Measurements from ENCODE around the gene THRB. TPM values are rescaled to one million over a fixed set of nuclear protein-coding genes. Genes with fewer than 3 reads are reported as not detected.

THRB gene
- total and polyA plus RNA-seq, 2 experiments from 2014 or later = 26.8 to 60.0 TPM

DNA sequence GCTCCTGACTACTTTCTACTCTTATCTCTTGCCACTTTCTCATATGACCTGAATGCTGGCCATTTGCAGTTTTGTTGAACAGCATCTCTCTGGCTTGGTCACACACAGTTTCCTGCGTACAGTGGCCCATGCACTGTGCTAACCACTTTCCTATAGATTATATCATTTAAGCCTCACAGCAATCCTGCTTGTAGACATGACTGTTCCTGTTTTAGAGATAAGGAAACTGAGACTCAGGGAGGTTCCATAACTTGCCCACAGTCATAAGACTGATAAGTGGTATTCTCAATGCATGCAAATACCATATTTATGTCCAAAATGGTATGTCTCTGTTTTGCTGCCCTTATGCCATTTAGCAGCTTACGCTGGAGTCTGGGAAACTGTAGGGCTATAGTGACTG lies 320.0 kb downstream of the THRB start:
- Histone ChIP-seq H3K4me2 (no peak overlapping the region), H3K79me2 (peaks cover 5% of the 10 kb centered on the region), H3K9me2 (replicated peaks; ENCODE audit: insufficient read depth) (no peaks in the 10 kb centered on the region), H2AFZ (no peak overlapping the region), H3K4me1 (ENCODE audit: insufficient read depth) (no peaks in the 10 kb centered on the region), H3K4me3 (no peak overlapping the region), H3K27me3 (no peaks in the 10 kb centered on the region), H4K20me1 (ENCODE audit: insufficient read depth, poor library complexity, severe bottlenecking) (no peaks in the 10 kb centered on the region), H3K36me3 (replicated peaks; ENCODE audit: insufficient read depth, low read depth) (no peaks in the 10 kb centered on the region), H3K9me3 (ENCODE audit: low read depth) (no peaks in the 10 kb centered on the region), H3K27ac (no peak overlapping the region)
- TF ChIP-seq, protein P1, sequence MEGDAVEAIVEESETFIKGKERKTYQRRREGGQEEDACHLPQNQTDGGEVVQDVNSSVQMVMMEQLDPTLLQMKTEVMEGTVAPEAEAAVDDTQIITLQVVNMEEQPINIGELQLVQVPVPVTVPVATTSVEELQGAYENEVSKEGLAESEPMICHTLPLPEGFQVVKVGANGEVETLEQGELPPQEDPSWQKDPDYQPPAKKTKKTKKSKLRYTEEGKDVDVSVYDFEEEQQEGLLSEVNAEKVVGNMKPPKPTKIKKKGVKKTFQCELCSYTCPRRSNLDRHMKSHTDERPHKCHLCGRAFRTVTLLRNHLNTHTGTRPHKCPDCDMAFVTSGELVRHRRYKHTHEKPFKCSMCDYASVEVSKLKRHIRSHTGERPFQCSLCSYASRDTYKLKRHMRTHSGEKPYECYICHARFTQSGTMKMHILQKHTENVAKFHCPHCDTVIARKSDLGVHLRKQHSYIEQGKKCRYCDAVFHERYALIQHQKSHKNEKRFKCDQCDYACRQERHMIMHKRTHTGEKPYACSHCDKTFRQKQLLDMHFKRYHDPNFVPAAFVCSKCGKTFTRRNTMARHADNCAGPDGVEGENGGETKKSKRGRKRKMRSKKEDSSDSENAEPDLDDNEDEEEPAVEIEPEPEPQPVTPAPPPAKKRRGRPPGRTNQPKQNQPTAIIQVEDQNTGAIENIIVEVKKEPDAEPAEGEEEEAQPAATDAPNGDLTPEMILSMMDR (IDR thresholded peaks at IDR 0.05; ENCODE audit: poor library complexity) = no peak
- no peak for TF ChIP-seq EZH2 (IDR thresholded peaks at IDR 0.05; ENCODE audit: borderline replicate concordance)
- TF ChIP-seq EZH2phosphoT487 (IDR thresholded peaks at IDR 0.05; ENCODE audit: low read depth, severe bottlenecking, unreplicated experiment) = no peak
- WGBS (ENCODE audit: low lambda C conversion rate, missing lambda C conversion rate) = 87% methylated on average over 2 of the region's 2 CpGs
- DNase-seq (ENCODE audit: low spot score) = no peak

DNA sequence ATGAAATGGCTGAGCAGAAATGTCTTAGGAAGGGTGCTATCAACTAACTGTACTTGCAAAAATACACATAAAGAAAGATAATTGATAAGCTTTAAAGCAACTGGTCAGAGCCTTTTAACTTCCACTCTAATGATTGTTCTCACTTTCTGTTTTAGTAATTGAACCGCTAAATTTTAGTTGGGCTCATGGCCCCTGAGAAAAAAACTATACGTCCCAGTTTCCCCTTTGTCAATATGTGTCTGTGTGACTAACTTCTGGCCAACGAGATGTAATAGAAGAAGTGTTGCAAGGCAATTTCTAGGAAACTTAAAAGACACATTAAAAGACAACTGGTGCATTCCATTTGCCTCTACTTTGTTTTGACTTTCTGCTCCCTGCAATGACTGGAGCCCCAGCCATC lies 325.7 kb downstream of the THRB start:
- no peak overlapping the region for H3K27ac ChIP-seq
- WGBS (ENCODE audit: low lambda C conversion rate, missing lambda C conversion rate) = 94% methylated on average over 3 of the region's 3 CpGs
- DNase-seq (ENCODE audit: low spot score) = no peak
- H3K36me3 ChIP-seq (replicated peaks; ENCODE audit: insufficient read depth, low read depth) = no peaks in the 10 kb centered on the region
- H3K9me2 ChIP-seq (replicated peaks; ENCODE audit: insufficient read depth) = no peaks in the 10 kb centered on the region
- TF ChIP-seq EZH2 (IDR thresholded peaks at IDR 0.05; ENCODE audit: borderline replicate concordance) = no peak
- no peaks in the 10 kb centered on the region for H3K4me1 ChIP-seq (ENCODE audit: insufficient read depth)
- H3K79me2 ChIP-seq = peaks cover 7% of the 10 kb centered on the region
- H3K27me3 ChIP-seq = no peaks in the 10 kb centered on the region
- no peak overlapping the region for H3K4me2 ChIP-seq
- no peak overlapping the region for H3K4me3 ChIP-seq
- no peaks in the 10 kb centered on the region for H3K9me3 ChIP-seq (ENCODE audit: low read depth)
- H4K20me1 ChIP-seq (ENCODE audit: insufficient read depth, poor library complexity, severe bottlenecking) = no peaks in the 10 kb centered on the region
- H2AFZ ChIP-seq = no peak overlapping the region

DNA sequence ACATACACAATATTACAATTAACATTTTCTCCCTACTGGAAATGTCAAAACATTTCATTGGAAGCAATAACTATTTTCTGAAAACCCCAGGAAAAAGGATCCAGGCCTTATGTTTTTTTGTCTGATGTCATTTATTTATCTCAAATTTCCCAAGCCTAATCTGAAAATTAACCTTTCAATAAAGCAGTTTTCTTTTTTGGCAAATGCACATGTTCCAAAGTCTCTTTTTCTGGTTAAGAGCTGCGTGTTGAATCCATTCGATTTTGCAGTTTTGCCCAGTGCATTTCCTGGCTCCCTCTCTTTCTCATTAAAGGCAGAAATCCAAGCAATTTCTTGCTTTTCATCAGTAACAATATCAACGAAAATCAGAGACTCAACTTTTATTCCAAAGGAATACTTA lies 327.2 kb downstream of the THRB start:
- WGBS (ENCODE audit: low lambda C conversion rate, missing lambda C conversion rate) = 70% methylated on average over 3 of the region's 3 CpGs
- H3K79me2 ChIP-seq = peaks cover 7% of the 10 kb centered on the region
- no peaks in the 10 kb centered on the region for H3K4me1 ChIP-seq (ENCODE audit: insufficient read depth)
- no peaks in the 10 kb centered on the region for H3K9me3 ChIP-seq (ENCODE audit: low read depth)
- H3K27ac ChIP-seq = no peak overlapping the region
- no peak overlapping the region for H2AFZ ChIP-seq
- H3K27me3 ChIP-seq = no peaks in the 10 kb centered on the region
- H4K20me1 ChIP-seq (ENCODE audit: insufficient read depth, poor library complexity, severe bottlenecking) = no peaks in the 10 kb centered on the region
- no peak for DNase-seq (ENCODE audit: low spot score)
- no peak overlapping the region for H3K4me2 ChIP-seq
- TF ChIP-seq EZH2phosphoT487 (IDR thresholded peaks at IDR 0.05; ENCODE audit: low read depth, severe bottlenecking, unreplicated experiment) = no peak
- TF ChIP-seq EZH2 (IDR thresholded peaks at IDR 0.05; ENCODE audit: borderline replicate concordance) = no peak
- TF ChIP-seq, protein P1 (IDR thresholded peaks at IDR 0.05; ENCODE audit: poor library complexity) = no peak
- H3K4me3 ChIP-seq = no peak overlapping the region
- no peaks in the 10 kb centered on the region for H3K9me2 ChIP-seq (replicated peaks; ENCODE audit: insufficient read depth)
- no peaks in the 10 kb centered on the region for H3K36me3 ChIP-seq (replicated peaks; ENCODE audit: insufficient read depth, low read depth)

DNA sequence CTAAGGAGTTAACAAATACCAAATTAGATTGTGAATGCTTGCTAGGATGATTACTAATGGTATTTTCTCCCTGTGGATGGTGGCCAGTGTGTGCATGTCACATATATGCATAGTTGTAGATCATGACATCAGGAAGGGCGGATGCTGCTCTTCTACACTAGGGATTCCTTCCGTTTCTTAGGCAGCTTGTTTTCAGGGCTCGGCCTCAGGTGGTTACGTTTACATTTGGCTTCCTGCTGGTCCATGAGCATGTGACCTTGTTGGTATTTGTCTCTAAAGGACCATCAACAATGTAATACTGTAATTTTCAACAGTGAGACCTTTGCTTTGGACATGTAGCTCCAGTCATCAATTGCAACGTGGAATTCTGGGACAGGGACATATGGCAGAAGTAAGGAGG lies 328.1 kb downstream of the THRB start:
- no peaks in the 10 kb centered on the region for H3K27me3 ChIP-seq
- H4K20me1 ChIP-seq (ENCODE audit: insufficient read depth, poor library complexity, severe bottlenecking) = no peaks in the 10 kb centered on the region
- H3K4me1 ChIP-seq (ENCODE audit: insufficient read depth) = no peaks in the 10 kb centered on the region
- no peak overlapping the region for H2AFZ ChIP-seq
- no peaks in the 10 kb centered on the region for H3K36me3 ChIP-seq (replicated peaks; ENCODE audit: insufficient read depth, low read depth)
- no peak for DNase-seq (ENCODE audit: low spot score)
- H3K9me3 ChIP-seq (ENCODE audit: low read depth) = no peaks in the 10 kb centered on the region
- TF ChIP-seq EZH2phosphoT487 (IDR thresholded peaks at IDR 0.05; ENCODE audit: low read depth, severe bottlenecking, unreplicated experiment) (no peak), EZH2 (IDR thresholded peaks at IDR 0.05; ENCODE audit: borderline replicate concordance) (no peak)
- TF ChIP-seq, protein P1 (IDR thresholded peaks at IDR 0.05; ENCODE audit: poor library complexity) = no peak
- no peak overlapping the region for H3K27ac ChIP-seq
- no peak overlapping the region for H3K4me2 ChIP-seq
- H3K4me3 ChIP-seq = no peak overlapping the region
- WGBS (ENCODE audit: low lambda C conversion rate, missing lambda C conversion rate) = 93% methylated on average over 5 of the region's 5 CpGs
- H3K79me2 ChIP-seq = peaks cover 7% of the 10 kb centered on the region
- no peaks in the 10 kb centered on the region for H3K9me2 ChIP-seq (replicated peaks; ENCODE audit: insufficient read depth)
